Measurements from ENCODE around the gene ZNF527.
"Not testable (repeated sequence)": the region's sequence is repeated elsewhere in the genome, so short reads cannot be mapped to it uniquely, and the experiment has no call there.

Gene ZNF527

GRCh38 chr19:37370880-37371661 is at the start of gene ZNF527:
ZNF527 (plus strand) TSS chr19:37371099; CDS start chr19:37374199, 3,100 bp downstream.
- peak; percentile 93 to 94 for DNase-seq (ENCODE audit: low read depth in 2 of 2)

DNA sequence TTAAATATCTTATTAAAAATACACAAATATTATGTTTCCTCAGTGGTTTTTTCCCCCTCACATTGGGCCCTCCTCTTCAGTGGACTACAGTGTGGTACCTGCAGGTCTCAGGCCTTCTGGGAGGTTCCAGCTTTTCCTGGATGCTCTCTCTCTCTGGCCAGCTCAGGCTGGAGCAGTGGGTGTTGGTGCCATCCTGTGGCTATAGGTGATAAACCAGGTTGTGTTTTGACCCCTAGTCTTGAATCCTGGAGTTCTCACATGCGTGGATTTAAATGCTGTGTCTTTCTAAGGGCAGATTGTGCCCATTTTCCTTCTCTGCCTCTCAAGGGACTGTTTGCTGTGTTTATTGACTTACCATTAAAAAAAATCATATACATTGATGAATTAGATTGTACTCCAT is 41.2 kb upstream of the ZNF527 start:
- no peak for DNase-seq (ENCODE audit: low read depth in 2 of 2)

- DNase-seq (ENCODE audit: low read depth in 2 of 2), result no peak
Measured at GRCh38 chr19:37332839-37333238, 38.1 kb upstream of the ZNF527 start.

- no peak for DNase-seq (ENCODE audit: low read depth in 2 of 2)
Measured at GRCh38 chr19:37333457-37333856, 37.4 kb upstream of the ZNF527 start.

- peak; percentile 74 to 75 for DNase-seq (ENCODE audit: low read depth in 2 of 2)
Measured at GRCh38 chr19:37334179-37335071, 36.5 kb upstream of the ZNF527 start.

GRCh38 chr19:37342753-37343152 is 28.1 kb upstream of the ZNF527 start:
- no peak for DNase-seq (ENCODE audit: low read depth in 2 of 2)

- no peak for DNase-seq (ENCODE audit: low read depth in 2 of 2)
Measured at GRCh38 chr19:37346091-37346490, 24.8 kb upstream of the ZNF527 start.

GRCh38 chr19:37348060-37348459 is 22.8 kb upstream of the ZNF527 start:
- DNase-seq (ENCODE audit: low read depth in 2 of 2), result no peak

GRCh38 chr19:37353968-37354367 is 16.9 kb upstream of the ZNF527 start:
- no peak for DNase-seq (ENCODE audit: low read depth in 2 of 2)

DNA sequence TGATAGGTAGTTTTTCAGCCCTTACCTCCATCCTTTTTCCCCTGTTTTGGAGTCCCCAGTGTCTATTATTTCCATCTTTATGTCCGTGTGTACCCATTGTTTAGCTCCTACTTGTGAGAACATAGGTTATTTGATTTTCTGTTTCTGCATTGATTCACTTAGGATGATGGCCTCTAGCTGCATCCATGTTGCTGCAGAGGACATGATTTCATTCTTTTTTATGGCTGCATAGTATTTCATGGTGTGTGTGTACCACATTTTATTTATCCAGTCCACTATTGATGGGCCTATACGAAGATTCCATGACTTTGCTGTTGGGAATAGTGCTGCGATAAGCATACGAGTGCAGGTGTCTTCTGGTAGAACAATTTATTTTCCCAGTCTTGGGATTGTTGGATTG is 15.0 kb upstream of the ZNF527 start:
- DNase-seq (ENCODE audit: low read depth in 2 of 2), result no peak

DNA sequence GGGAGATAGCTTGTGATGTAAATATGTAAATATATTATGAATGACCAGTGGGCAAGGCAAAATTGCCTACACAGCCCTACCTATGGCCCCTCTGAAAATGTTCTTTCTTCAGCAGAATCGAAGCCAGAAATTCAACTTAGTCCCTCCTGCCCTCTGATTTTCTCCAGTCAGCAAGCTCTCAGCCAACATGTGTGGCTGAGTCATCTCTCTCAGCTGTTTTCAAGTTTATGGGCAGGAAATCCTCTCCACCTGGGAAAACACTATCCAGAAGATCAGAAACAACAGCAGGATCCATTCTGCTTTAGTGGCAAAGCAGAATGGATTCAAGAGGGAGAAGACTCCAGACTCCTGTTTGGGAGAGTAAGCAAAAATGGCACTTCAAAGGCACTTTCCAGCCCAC is 8.9 kb upstream of the ZNF527 start:
- DNase-seq (ENCODE audit: low read depth in 2 of 2), result no peak

GRCh38 chr19:37362733-37363132 is 8.2 kb upstream of the ZNF527 start:
- DNase-seq (ENCODE audit: low read depth in 2 of 2), result no peak

- not testable (repeated sequence) for DNase-seq (ENCODE audit: low read depth in 2 of 2)
Measured at GRCh38 chr19:37370386-37370879, 466 bp upstream of the ZNF527 start.

GRCh38 chr19:37389234-37389633 is 18.3 kb downstream of the ZNF527 start:
- DNase-seq (ENCODE audit: low read depth in 2 of 2), result no peak

- DNase-seq (ENCODE audit: low read depth in 2 of 2), result not testable (repeated sequence)
Measured at GRCh38 chr19:37391399-37391798, 20.5 kb downstream of the ZNF527 start.

- no peak for DNase-seq (ENCODE audit: low read depth in 2 of 2)
Measured at GRCh38 chr19:37401078-37401477, 30.2 kb downstream of the ZNF527 start.

- DNase-seq (ENCODE audit: low read depth in 2 of 2), result no peak
Measured at GRCh38 chr19:37403403-37403802, 32.5 kb downstream of the ZNF527 start.

DNA sequence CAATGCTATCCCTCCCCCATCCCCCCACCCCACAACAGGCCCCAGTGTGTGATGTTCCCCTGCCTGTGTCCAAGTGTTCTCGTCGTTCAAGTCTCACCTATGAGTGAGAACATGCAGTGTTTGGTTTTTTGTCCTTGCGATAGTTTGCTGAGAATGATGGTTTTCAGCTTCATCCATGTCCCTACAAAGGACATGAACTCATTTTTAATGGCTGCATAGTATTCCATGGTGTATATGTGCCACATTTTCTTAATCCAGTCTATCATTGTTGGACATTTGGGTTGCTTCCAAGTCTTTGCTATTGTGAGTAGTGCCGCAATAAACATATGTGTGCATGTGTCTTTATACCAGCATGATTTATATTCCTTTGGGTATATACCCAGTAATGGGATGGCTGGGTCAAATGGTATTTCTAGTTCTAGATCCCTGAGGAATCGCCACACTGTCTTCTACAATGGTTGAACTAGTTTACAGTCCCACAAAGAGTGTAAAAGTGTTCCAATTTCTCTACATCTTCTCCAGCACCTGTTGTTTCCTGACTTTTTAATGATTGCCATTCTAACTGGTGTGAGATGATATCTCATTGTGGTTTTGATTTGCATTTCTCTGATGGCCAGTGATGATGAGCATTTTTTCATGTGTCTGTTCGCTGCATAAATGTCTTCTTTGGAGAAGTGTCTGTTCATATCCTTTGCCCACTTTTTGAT is 35.4 kb downstream of the ZNF527 start:
- not testable (repeated sequence) for DNase-seq (ENCODE audit: low read depth in 2 of 2)

DNA sequence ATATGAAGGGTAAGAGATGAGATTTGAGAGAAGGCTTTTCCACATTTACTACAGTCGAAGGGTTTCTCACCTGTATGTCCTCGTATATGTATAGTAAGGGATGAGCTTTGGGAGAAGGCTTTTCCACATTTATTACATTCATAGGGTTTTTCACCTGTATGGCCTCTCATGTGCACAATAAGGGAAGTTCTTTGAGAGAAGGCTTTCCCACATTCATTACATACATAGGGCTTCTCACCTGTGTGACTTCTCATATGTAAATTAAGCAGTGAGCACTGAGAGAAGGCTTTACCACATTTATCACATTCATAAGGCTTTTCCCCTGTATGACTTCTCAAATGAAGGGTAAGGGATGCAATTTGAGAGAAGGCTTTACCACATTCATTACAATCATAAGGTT is 41.8 kb downstream of the ZNF527 start:
- no peak for DNase-seq (ENCODE audit: low read depth in 2 of 2)

DNA sequence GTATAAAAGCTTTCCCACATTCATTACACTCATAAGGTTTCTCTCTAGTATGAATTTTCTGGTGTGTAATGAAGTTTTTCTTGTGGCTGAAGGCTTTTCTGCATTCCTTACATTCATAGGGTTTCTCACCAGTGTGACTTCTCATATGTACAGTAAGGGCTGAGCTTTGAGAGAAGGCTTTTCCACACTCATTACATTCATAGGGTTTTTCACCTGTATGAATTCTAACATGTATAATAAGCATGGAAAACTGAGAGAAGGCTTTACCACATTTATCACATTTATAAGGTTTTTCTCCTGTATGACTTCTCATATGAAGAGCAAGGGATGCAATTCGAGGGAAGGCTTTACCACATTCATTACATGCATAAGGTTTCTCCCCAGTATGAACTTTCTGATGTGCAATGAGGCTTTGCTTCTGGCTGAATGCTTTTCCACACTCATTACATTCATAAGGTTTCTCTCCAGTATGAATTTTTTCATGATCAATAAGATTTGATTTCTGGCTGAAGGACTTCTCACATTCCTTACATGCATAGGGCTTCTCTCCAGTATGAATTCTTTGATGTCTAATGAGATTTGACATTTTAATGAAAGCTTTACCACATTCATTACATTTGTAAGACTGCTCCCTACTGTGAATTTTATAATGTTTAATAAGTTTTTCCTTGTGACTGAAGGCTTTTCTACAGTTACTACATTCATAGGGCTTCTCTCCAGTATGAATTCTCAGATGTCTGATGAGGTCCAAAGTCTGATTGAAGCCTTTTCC is 42.6 kb downstream of the ZNF527 start:
- no peak for DNase-seq (ENCODE audit: low read depth in 2 of 2)

Data from stimulated activated CD4-positive, alpha-beta T cell treated with anti-CD3 and anti-CD28 coated beads, Interleukin-1b, Interleukin-23, amount 100 ng/mL, for 4 hours (primary cell).